DMS153 treated with DMSO at 0.1 percent for 48 hours (cell line): ENCODE results near the gene DVL1.
"Not testable (repeated sequence)": the region's sequence is repeated elsewhere in the genome, so short reads cannot be mapped to it uniquely, and the experiment has no call there.

Source experiments
- DNase-seq: peaks from one replicate; lab custom pipeline; 2025; ENCODE audit not compliant: unreplicated experiment; lab: John Stamatoyannopoulos, UW

The DVL1 gene

GRCh38 chr1:1349256-1350012, at the start of gene DVL1:
DVL1 (minus strand) TSS chr1:1349418; CDS start chr1:1349065, 353 bp downstream.
- peak; percentile 61 for DNase-seq

- DNase-seq = no peak
Observed at GRCh38 chr1:1398677-1399186, 49.5 kb upstream of the DVL1 start.

GRCh38 chr1:1397839-1398523, 48.8 kb upstream of the DVL1 start:
- DNase-seq = no peak

- DNase-seq = no peak
Observed at GRCh38 chr1:1395166-1395565, 45.9 kb upstream of the DVL1 start.

GRCh38 chr1:1394116-1394515, 44.9 kb upstream of the DVL1 start:
- no peak for DNase-seq

GRCh38 chr1:1393428-1393827, 44.2 kb upstream of the DVL1 start:
- DNase-seq = no peak

GRCh38 chr1:1393014-1393413, 43.8 kb upstream of the DVL1 start:
- DNase-seq = no peak

GRCh38 chr1:1391225-1391624, 42.0 kb upstream of the DVL1 start:
- no peak for DNase-seq

- DNase-seq = no peak
Observed at GRCh38 chr1:1390675-1391074, 41.5 kb upstream of the DVL1 start.

GRCh38 chr1:1388078-1388472, 38.9 kb upstream of the DVL1 start:
- no peak for DNase-seq

GRCh38 chr1:1387098-1388077, 38.2 kb upstream of the DVL1 start:
- no peak for DNase-seq

GRCh38 chr1:1385931-1386330, 36.7 kb upstream of the DVL1 start:
- DNase-seq = no peak

GRCh38 chr1:1385339-1385738, 36.1 kb upstream of the DVL1 start:
- not testable (repeated sequence) for DNase-seq

- DNase-seq = no peak
Observed at GRCh38 chr1:1381294-1381693, 32.1 kb upstream of the DVL1 start.

- no peak for DNase-seq
Observed at GRCh38 chr1:1380860-1381259, 31.6 kb upstream of the DVL1 start.

GRCh38 chr1:1377540-1378205, 28.5 kb upstream of the DVL1 start:
- DNase-seq = no peak

GRCh38 chr1:1376551-1377226, 27.5 kb upstream of the DVL1 start:
- DNase-seq = no peak

- DNase-seq = peak; percentile 100
Observed at GRCh38 chr1:1374929-1375662, 25.9 kb upstream of the DVL1 start, which contains the start of gene AURKAIP1. AURKAIP1 (minus strand) TSS chr1:1375207; CDS start chr1:1374756, 451 bp downstream.

- no peak for DNase-seq
Observed at GRCh38 chr1:1374589-1374928, 25.3 kb upstream of the DVL1 start.
